WTC11 (cell line): ENCODE results near the gene CLCNKB.

Source experiments
- ELF4 ChIP-seq: sonication (generic); formaldehyde crosslinking; IDR thresholded peaks from 2 replicates; pipeline ENCODE4 v1.8.1; 2022; ENCODE audit warnings: low read depth, mild to moderate bottlenecking, moderate library complexity, missing genetic modification reagents
- ESRRA ChIP-seq: sonication (generic); formaldehyde crosslinking; IDR thresholded peaks from 2 replicates; pipeline ENCODE4 v1.8.1; 2022; ENCODE audit warnings: mild to moderate bottlenecking, missing genetic modification reagents, borderline replicate concordance
- ETV6 ChIP-seq: sonication (generic); formaldehyde crosslinking; IDR thresholded peaks from 2 replicates; pipeline ENCODE4 v1.8.1; 2022; ENCODE audit warnings: mild to moderate bottlenecking, missing genetic modification reagents
- NFYB ChIP-seq: sonication (generic); formaldehyde crosslinking; conservative IDR thresholded peaks from 2 replicates; pipeline ENCODE4 v1.8.0; 2022; ENCODE audit warnings: low read depth, missing genetic modification reagents
- SP1 ChIP-seq: sonication (generic); formaldehyde crosslinking; conservative IDR thresholded peaks from 2 replicates; pipeline ENCODE4 v1.8.1; 2022; ENCODE audit warnings: missing genetic modification reagents
- ZNF232 ChIP-seq: sonication (generic); formaldehyde crosslinking; IDR thresholded peaks from 2 replicates; pipeline ENCODE4 v1.8.0; 2022; ENCODE audit warnings: mild to moderate bottlenecking, missing genetic modification reagents
- TF ChIP-seq, protein P1 (sequence below): sonication (generic); formaldehyde crosslinking; IDR thresholded peaks from 2 replicates; pipeline ENCODE4 v1.8.1; 2022; ENCODE audit warnings: mild to moderate bottlenecking, moderate library complexity, missing genetic modification reagents
- TF ChIP-seq, protein P2 (sequence below): fragments of 200-600 bp; IDR thresholded peaks from 2 replicates; pipeline ENCODE4 v1.8.0; 2022; ENCODE audit warnings: antibody characterized with exemption

DNA sequence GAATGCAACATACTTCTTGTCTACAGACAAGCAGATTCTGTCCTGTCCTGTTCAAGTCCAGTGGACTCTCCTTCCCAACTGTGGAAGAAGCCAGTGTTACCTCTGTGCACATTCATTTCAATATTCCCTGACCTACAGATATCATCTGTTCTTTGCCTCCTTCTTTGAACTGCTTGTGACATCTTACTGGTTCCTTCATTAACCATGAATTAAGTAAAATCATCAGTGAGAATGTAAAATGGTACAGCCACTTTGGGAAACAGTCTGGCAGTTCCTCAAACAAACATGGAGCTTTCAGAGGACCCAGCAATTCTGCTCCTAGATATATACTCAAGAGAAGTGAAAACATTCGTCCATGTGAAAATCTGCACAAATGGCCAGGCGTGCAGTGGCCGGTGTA, 32.7 kb upstream of the CLCNKB start:
- TF ChIP-seq ESRRA (no peak), ELF4 (no peak), SP1 (CRISPR knock-in tag) (no peak), ETV6 (CRISPR knock-in tag) (no peak), ZNF232 (no peak), NFYB (CRISPR knock-in tag) (no peak)
- TF ChIP-seq, protein P1, sequence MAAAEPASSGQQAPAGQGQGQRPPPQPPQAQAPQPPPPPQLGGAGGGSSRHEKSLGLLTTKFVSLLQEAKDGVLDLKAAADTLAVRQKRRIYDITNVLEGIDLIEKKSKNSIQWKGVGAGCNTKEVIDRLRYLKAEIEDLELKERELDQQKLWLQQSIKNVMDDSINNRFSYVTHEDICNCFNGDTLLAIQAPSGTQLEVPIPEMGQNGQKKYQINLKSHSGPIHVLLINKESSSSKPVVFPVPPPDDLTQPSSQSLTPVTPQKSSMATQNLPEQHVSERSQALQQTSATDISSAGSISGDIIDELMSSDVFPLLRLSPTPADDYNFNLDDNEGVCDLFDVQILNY, result no peak
- TF ChIP-seq, protein P2, sequence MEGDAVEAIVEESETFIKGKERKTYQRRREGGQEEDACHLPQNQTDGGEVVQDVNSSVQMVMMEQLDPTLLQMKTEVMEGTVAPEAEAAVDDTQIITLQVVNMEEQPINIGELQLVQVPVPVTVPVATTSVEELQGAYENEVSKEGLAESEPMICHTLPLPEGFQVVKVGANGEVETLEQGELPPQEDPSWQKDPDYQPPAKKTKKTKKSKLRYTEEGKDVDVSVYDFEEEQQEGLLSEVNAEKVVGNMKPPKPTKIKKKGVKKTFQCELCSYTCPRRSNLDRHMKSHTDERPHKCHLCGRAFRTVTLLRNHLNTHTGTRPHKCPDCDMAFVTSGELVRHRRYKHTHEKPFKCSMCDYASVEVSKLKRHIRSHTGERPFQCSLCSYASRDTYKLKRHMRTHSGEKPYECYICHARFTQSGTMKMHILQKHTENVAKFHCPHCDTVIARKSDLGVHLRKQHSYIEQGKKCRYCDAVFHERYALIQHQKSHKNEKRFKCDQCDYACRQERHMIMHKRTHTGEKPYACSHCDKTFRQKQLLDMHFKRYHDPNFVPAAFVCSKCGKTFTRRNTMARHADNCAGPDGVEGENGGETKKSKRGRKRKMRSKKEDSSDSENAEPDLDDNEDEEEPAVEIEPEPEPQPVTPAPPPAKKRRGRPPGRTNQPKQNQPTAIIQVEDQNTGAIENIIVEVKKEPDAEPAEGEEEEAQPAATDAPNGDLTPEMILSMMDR, result no peak
